SK-N-SH (cell line): ENCODE results near the gene KCNC4. TPM values are rescaled to one million over a fixed set of nuclear protein-coding genes. Genes with fewer than 3 reads are reported as not detected.

ENCODE experiments used
- CTCF ChIA-PET: fragments of 300-600, 350-600 bp; formaldehyde crosslinking; extraction: SDS; loops from one replicate; lab custom pipeline; 2021; lab: Yijun Ruan, JAX
- POLR2A ChIA-PET: fragments of 350-600 bp; sonication (Branson Sonifier 250); formaldehyde crosslinking; extraction: SDS; loops from one replicate; lab custom pipeline; 2020; ENCODE audit warnings: antibody characterized with exemption, inconsistent platforms; lab: Yijun Ruan, JAX
- DNase-seq: peaks from one replicate; pipeline ENCODE4 v3.0.0; 2012
- H2AFZ ChIP-seq: fragments of 200-600 bp; sonication (generic); 2 replicates; pipeline ENCODE4 v1.8.1; 2016; ENCODE audit warnings: antibody characterized with exemption, mild to moderate bottlenecking, low read depth
- H3F3A ChIP-seq: fragments of 200-600 bp; sonication (generic); replicated peaks from 2 replicates; pipeline ENCODE3; 2016; ENCODE audit warnings: antibody characterized with exemption, mild to moderate bottlenecking; ENCODE audit not compliant: insufficient read depth
- H3K27ac ChIP-seq, 2 experiments: fragments of 200-500 bp in 1 of 2; fragments of 200-600 bp in 1 of 2; sonication (Bioruptor generic) in 1 of 2; sonication (generic), shearing (Covaris generic) in 1 of 2; 2 replicates each; pipeline versions ENCODE4 v1.5.1 to v1.6.1; 2014 to 2016; ENCODE audit warnings: low read depth in 2 of 2, inconsistent platforms in 1 of 2, low read length in 1 of 2, mild to moderate bottlenecking in 1 of 2, mixed read lengths in 1 of 2
- H3K27me3 ChIP-seq: fragments of 200-600 bp; sonication (generic), shearing (Covaris generic); 2 replicates; pipeline ENCODE4 v1.6.1; 2016; ENCODE audit warnings: mixed run types; ENCODE audit not compliant: insufficient read depth
- H3K36me3 ChIP-seq, 2 experiments: fragments of 200-500 bp in 1 of 2; fragments of 200-600 bp in 1 of 2; sonication (Bioruptor generic) in 1 of 2; sonication (generic) in 1 of 2; replicated peaks in 1 of 2; 2 replicates each; pipeline versions ENCODE3 to v1.5.1; 2014 to 2016; ENCODE audit warnings: low read length in 1 of 2, mild to moderate bottlenecking in 1 of 2; ENCODE audit not compliant: insufficient read depth in 2 of 2, control insufficient read depth in 1 of 2
- H3K4me1 ChIP-seq, 2 experiments: fragments of 200-500 bp in 1 of 2; fragments of 200-600 bp in 1 of 2; sonication (Bioruptor generic) in 1 of 2; sonication (generic), shearing (Covaris generic) in 1 of 2; 2 replicates each; pipeline versions ENCODE4 v1.5.1 to v1.6.1; 2014 to 2016; ENCODE audit warnings: low read depth in 1 of 2, low read length in 1 of 2, mixed run types in 1 of 2; ENCODE audit not compliant: insufficient read depth in 2 of 2, control insufficient read depth in 1 of 2
- H3K4me2 ChIP-seq: fragments of 200-600 bp; sonication (generic), shearing (Covaris generic); 2 replicates; pipeline ENCODE4 v1.6.1; 2017; ENCODE audit warnings: mixed run types
- H3K4me3 ChIP-seq, 2 experiments: fragments of 200-500 bp in 1 of 2; fragments of 200-600 bp in 1 of 2; sonication (Bioruptor generic) in 1 of 2; sonication (generic), shearing (Covaris generic) in 1 of 2; 2 replicates each; pipeline versions ENCODE4 v1.5.1 to v1.8.1; 2014 to 2016; ENCODE audit warnings: low read depth in 2 of 2, inconsistent platforms in 1 of 2, low read length in 1 of 2, mild to moderate bottlenecking in 1 of 2, mixed read lengths in 1 of 2, moderate library complexity in 1 of 2
- H3K79me2 ChIP-seq: fragments of 200-600 bp; sonication (generic); 2 replicates; pipeline ENCODE4 v1.8.1; 2017; ENCODE audit warnings: mild to moderate bottlenecking; ENCODE audit not compliant: insufficient read depth
- H3K9ac ChIP-seq: fragments of 200-600 bp; sonication (generic); 2 replicates; pipeline ENCODE4 v1.6.1; 2017; ENCODE audit warnings: mixed run types
- H3K9me2 ChIP-seq: fragments of 200-600 bp; sonication (generic); 2 replicates; pipeline ENCODE4 v1.6.1; 2017; ENCODE audit warnings: mixed run types
- H3K9me3 ChIP-seq: fragments of 200-600 bp; sonication (generic); 2 replicates; pipeline ENCODE4 v1.6.1; 2017; ENCODE audit warnings: mixed run types, mild to moderate bottlenecking, moderate library complexity
- H4K20me1 ChIP-seq: fragments of 200-600 bp; sonication (generic); 2 replicates; pipeline ENCODE4 v1.6.1; 2017; ENCODE audit warnings: mild to moderate bottlenecking, mixed run types; ENCODE audit not compliant: insufficient read depth
- CTCF ChIP-seq: fragments of 200-600 bp; sonication (generic); IDR thresholded peaks from 2 replicates; pipeline ENCODE4 v1.6.1; 2017; ENCODE audit warnings: antibody characterized with exemption, mild to moderate bottlenecking, moderate library complexity
- ELF1 ChIP-seq: IDR thresholded peaks from 2 replicates; pipeline ENCODE4 v1.4.0; 2012
- EP300 ChIP-seq, 2 experiments: IDR thresholded peaks; 2 replicates each; pipeline versions ENCODE4 v1.4.0 to v1.6.1; 2012; ENCODE audit warnings: borderline replicate concordance in 1 of 2, low read depth in 1 of 2, low read length in 1 of 2
- FOXJ3 ChIP-seq: sonication (generic); formaldehyde crosslinking; IDR thresholded peaks from 2 replicates; pipeline ENCODE4 v1.5.1; 2020; ENCODE audit warnings: mild to moderate bottlenecking, missing genetic modification reagents
- GABPA ChIP-seq: IDR thresholded peaks from 2 replicates; pipeline ENCODE4 v1.4.0; 2012; ENCODE audit warnings: low read depth, mild to moderate bottlenecking
- GATA2 ChIP-seq: sonication (generic); formaldehyde crosslinking; IDR thresholded peaks from 2 replicates; pipeline ENCODE4 v1.5.0; 2020; ENCODE audit warnings: mild to moderate bottlenecking, missing genetic modification reagents
- IRF3 ChIP-seq: fragments of 150-350 bp; IDR thresholded peaks from 2 replicates; pipeline ENCODE4 v1.6.1; 2016; ENCODE audit warnings: mild to moderate bottlenecking, low read depth, low read length
- MAX ChIP-seq: IDR thresholded peaks from 2 replicates; pipeline ENCODE4 v1.4.0; 2012; ENCODE audit warnings: low read depth
- MXI1 ChIP-seq: IDR thresholded peaks from 2 replicates; pipeline ENCODE4 v1.6.1; 2012; ENCODE audit warnings: mild to moderate bottlenecking, low read depth, low read length, improper control_type of control experiment
- NFIC ChIP-seq: IDR thresholded peaks from 2 replicates; pipeline ENCODE4 v1.4.0; 2012; ENCODE audit warnings: borderline replicate concordance
- PBX3 ChIP-seq: IDR thresholded peaks from 2 replicates; pipeline ENCODE4; 2012
- REST ChIP-seq: IDR thresholded peaks from 2 replicates; pipeline ENCODE4 v1.6.1; 2012; ENCODE audit warnings: mild to moderate bottlenecking, low read depth, low read length, moderate library complexity
- RXRA ChIP-seq: IDR thresholded peaks from 2 replicates; pipeline ENCODE4 v1.4.0; 2012; ENCODE audit warnings: low read depth, mild to moderate bottlenecking, borderline replicate concordance
- SIN3A ChIP-seq: IDR thresholded peaks from 2 replicates; pipeline ENCODE4 v1.6.1; 2012; ENCODE audit warnings: low read depth, mild to moderate bottlenecking, low read length, moderate library complexity, borderline replicate concordance
- SMC3 ChIP-seq: IDR thresholded peaks from 2 replicates; pipeline ENCODE4 v1.6.1; 2012; ENCODE audit warnings: low read depth, low read length, improper control_type of control experiment
- TAF1 ChIP-seq: IDR thresholded peaks from 2 replicates; pipeline ENCODE4 v1.6.1; 2012; ENCODE audit warnings: low read depth, mild to moderate bottlenecking, low read length, moderate library complexity, borderline replicate concordance
- TEAD4 ChIP-seq: IDR thresholded peaks from 2 replicates; pipeline ENCODE4 v1.4.0; 2012; ENCODE audit warnings: mild to moderate bottlenecking, borderline replicate concordance; ENCODE audit not compliant: insufficient read depth
- WGBS: methylation state at CpG from one replicate; pipeline ENCODE4 v1.1.6; 2017; ENCODE audit warnings: low lambda C conversion rate; 5-methylcytosine and 5-hydroxymethylcytosine counted together
- polyA plus RNA-seq, 3 experiments: library from polyadenylated mRNA; depleted of rRNA; stranded (reverse); fragments of >200 nt; gene quantifications; 2 replicates each; pipeline ENCODE4 v1.2.3, GENCODE V29; 2012

KCNC4 gene
- polyA plus RNA-seq, 1 of the 3 experiments (the other 2 are of a cell fraction): 0.51 TPM

- ChIA-PET POLR2A (no interaction called here), CTCF (interaction anchor here (0.9 to 3.0 kb wide), 3 partner anchors 17 to 88 kb away, joined by 3 to 12 read pairs (median 11); no protein-coding TSS in a partner anchor)
- H3K4me2 ChIP-seq: no peak overlapping the region
- H3K9me2 ChIP-seq: no peaks in the 10 kb centered on the region
- DNase-seq: no peak
- TF ChIP-seq TAF1: no peak
- TF ChIP-seq MAX: no peak
- TF ChIP-seq ELF1: no peak
- no peak for TF ChIP-seq RXRA
- TF ChIP-seq IRF3: no peak
- no peak for TF ChIP-seq EP300 (IDR thresholded peaks at IDR 0.05; ENCODE audit: borderline replicate concordance in 1 of 2, low read depth in 1 of 2, low read length in 1 of 2)
- TF ChIP-seq NFIC: no peak
- TF ChIP-seq SIN3A: no peak
- no peak for TF ChIP-seq CTCF
- TF ChIP-seq GATA2 (CRISPR knock-in tag): no peak
- TF ChIP-seq GABPA: no peak
- no peak for TF ChIP-seq TEAD4
- TF ChIP-seq PBX3: no peak
- no peak for TF ChIP-seq FOXJ3
- no peak for TF ChIP-seq REST
- no peak for TF ChIP-seq MXI1
- no peak for TF ChIP-seq SMC3
- H4K20me1 ChIP-seq: no peaks in the 10 kb centered on the region
- H3K79me2 ChIP-seq: no peaks in the 10 kb centered on the region
- no peaks in the 10 kb centered on the region for H3K9me3 ChIP-seq
- no peak overlapping the region for H3K9ac ChIP-seq
- no peak overlapping the region for H3K27ac ChIP-seq
- no peak overlapping the region for H2AFZ ChIP-seq
- no peak overlapping the region for H3K4me3 ChIP-seq
- H3K27me3 ChIP-seq: no peaks in the 10 kb centered on the region
- no peaks in the 10 kb centered on the region for H3F3A ChIP-seq
- H3K4me1 ChIP-seq: peaks cover 0 to 16% of the 10 kb centered on the region in 2 experiments; a peak in 1 of 4 replicates
- no peaks in the 10 kb centered on the region for H3K36me3 ChIP-seq
- WGBS: 67% methylated on average over 6 of the region's 7 CpGs
Measured at GRCh38 chr1:110225212-110225611, 15.1 kb downstream of the KCNC4 start.
